ENCODE results near the gene FGFR3.

The FGFR3 gene

DNA sequence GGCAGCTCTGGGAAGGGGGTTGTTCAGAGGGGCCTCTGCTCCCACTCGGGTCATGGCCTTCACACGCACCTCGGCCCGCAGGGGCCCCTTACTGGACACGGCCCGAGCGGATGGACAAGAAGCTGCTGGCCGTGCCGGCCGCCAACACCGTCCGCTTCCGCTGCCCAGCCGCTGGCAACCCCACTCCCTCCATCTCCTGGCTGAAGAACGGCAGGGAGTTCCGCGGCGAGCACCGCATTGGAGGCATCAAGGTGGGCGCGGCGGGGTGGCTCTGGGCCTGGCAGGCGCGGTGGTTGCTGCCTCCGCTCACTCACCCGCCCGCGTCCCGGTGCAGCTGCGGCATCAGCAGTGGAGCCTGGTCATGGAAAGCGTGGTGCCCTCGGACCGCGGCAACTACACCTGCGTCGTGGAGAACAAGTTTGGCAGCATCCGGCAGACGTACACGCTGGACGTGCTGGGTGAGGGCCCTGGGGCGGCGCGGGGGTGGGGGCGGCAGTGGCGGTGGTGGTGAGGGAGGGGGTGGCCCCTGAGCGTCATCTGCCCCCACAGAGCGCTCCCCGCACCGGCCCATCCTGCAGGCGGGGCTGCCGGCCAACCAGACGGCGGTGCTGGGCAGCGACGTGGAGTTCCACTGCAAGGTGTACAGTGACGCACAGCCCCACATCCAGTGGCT, 8.3 kb downstream of the FGFR3 start:
- no peak for TF ChIP-seq EZH2 (IDR thresholded peaks at IDR 0.05; ENCODE audit: borderline replicate concordance, low read length)
- no peak for TF ChIP-seq CTCF (IDR thresholded peaks at IDR 0.05; ENCODE audit: low read length)
- Histone ChIP-seq H3K9ac (ENCODE audit: low read length) (no peak overlapping the region), H3F3A (ENCODE audit: insufficient read depth, low read length) (no peaks in the 10 kb centered on the region), H4K20me1 (ENCODE audit: insufficient read depth, low read length) (no peaks in the 10 kb centered on the region), H2AFZ (ENCODE audit: low read length) (no peak overlapping the region), H3K9me3 (ENCODE audit: low read length) (no peaks in the 10 kb centered on the region), H3K36me3 (ENCODE audit: insufficient read depth, low read length) (no peaks in the 10 kb centered on the region), H3K4me2 (ENCODE audit: low read length) (no peak overlapping the region), H3K27me3 (ENCODE audit: insufficient read depth, low read length) (no peaks in the 10 kb centered on the region), H3K27ac (ENCODE audit: low read depth, low read length, poor library complexity, severe bottlenecking) (no peak overlapping the region), H3K4me1 (ENCODE audit: insufficient read depth, low read length, severe bottlenecking) (no peaks in the 10 kb centered on the region), H3K79me2 (ENCODE audit: insufficient read depth, low read length) (no peaks in the 10 kb centered on the region), H3K9me2 (ENCODE audit: low read depth, low read length) (no peaks in the 10 kb centered on the region), H3K4me3 (ENCODE audit: low read depth, low read length, poor library complexity, severe bottlenecking) (no peak overlapping the region)

GRCh38 chr4:1802151-1802715, 9.1 kb downstream of the FGFR3 start:
- Histone ChIP-seq H3K4me2 (ENCODE audit: low read length) (no peak overlapping the region), H3K79me2 (ENCODE audit: insufficient read depth, low read length) (no peaks in the 10 kb centered on the region), H3K27ac (ENCODE audit: low read depth, low read length, poor library complexity, severe bottlenecking) (no peak overlapping the region), H3K9me3 (ENCODE audit: low read length) (no peaks in the 10 kb centered on the region), H3K36me3 (ENCODE audit: insufficient read depth, low read length) (no peaks in the 10 kb centered on the region), H3K9me2 (ENCODE audit: low read depth, low read length) (no peaks in the 10 kb centered on the region), H3K9ac (ENCODE audit: low read length) (no peak overlapping the region), H3K27me3 (ENCODE audit: insufficient read depth, low read length) (no peaks in the 10 kb centered on the region), H4K20me1 (ENCODE audit: insufficient read depth, low read length) (no peaks in the 10 kb centered on the region), H3K4me3 (ENCODE audit: low read depth, low read length, poor library complexity, severe bottlenecking) (no peak overlapping the region), H2AFZ (ENCODE audit: low read length) (no peak overlapping the region), H3K4me1 (ENCODE audit: insufficient read depth, low read length, severe bottlenecking) (no peaks in the 10 kb centered on the region), H3F3A (ENCODE audit: insufficient read depth, low read length) (no peaks in the 10 kb centered on the region)
- TF ChIP-seq CTCF (IDR thresholded peaks at IDR 0.05; ENCODE audit: low read length) (no peak), EZH2 (IDR thresholded peaks at IDR 0.05; ENCODE audit: borderline replicate concordance, low read length) (no peak)

- H3K36me3 ChIP-seq (ENCODE audit: insufficient read depth, low read length), result no peaks in the 10 kb centered on the region
- no peaks in the 10 kb centered on the region for H4K20me1 ChIP-seq (ENCODE audit: insufficient read depth, low read length)
- H3K27ac ChIP-seq (ENCODE audit: low read depth, low read length, poor library complexity, severe bottlenecking), result no peak overlapping the region
- H3K4me3 ChIP-seq (ENCODE audit: low read depth, low read length, poor library complexity, severe bottlenecking), result no peak overlapping the region
- no peaks in the 10 kb centered on the region for H3F3A ChIP-seq (ENCODE audit: insufficient read depth, low read length)
- no peaks in the 10 kb centered on the region for H3K4me1 ChIP-seq (ENCODE audit: insufficient read depth, low read length, severe bottlenecking)
- H3K9me2 ChIP-seq (ENCODE audit: low read depth, low read length), result no peaks in the 10 kb centered on the region
- H3K79me2 ChIP-seq (ENCODE audit: insufficient read depth, low read length), result no peaks in the 10 kb centered on the region
- no peaks in the 10 kb centered on the region for H3K27me3 ChIP-seq (ENCODE audit: insufficient read depth, low read length)
- no peaks in the 10 kb centered on the region for H3K9me3 ChIP-seq (ENCODE audit: low read length)
- TF ChIP-seq CTCF (IDR thresholded peaks at IDR 0.05; ENCODE audit: low read length) (no peak), EZH2 (IDR thresholded peaks at IDR 0.05; ENCODE audit: borderline replicate concordance, low read length) (no peak)
- H3K9ac ChIP-seq (ENCODE audit: low read length), result no peak overlapping the region
- H2AFZ ChIP-seq (ENCODE audit: low read length), result no peak overlapping the region
- H3K4me2 ChIP-seq (ENCODE audit: low read length), result no peak overlapping the region
Measured at GRCh38 chr4:1802720-1803522, 9.8 kb downstream of the FGFR3 start.
